GM12801 (cell line): ENCODE results near the gene IDS.

Experiments used
- TF ChIP-seq, protein P1 (sequence below): IDR thresholded peaks from one replicate; pipeline ENCODE4 v1.5.1; 2011; ENCODE audit warnings: control low read depth; ENCODE audit not compliant: insufficient read length; ENCODE audit errors: extremely low read depth

Gene IDS

GRCh38 chrX:149461746-149462145, 43.4 kb downstream of the IDS start:
- TF ChIP-seq, protein P1, sequence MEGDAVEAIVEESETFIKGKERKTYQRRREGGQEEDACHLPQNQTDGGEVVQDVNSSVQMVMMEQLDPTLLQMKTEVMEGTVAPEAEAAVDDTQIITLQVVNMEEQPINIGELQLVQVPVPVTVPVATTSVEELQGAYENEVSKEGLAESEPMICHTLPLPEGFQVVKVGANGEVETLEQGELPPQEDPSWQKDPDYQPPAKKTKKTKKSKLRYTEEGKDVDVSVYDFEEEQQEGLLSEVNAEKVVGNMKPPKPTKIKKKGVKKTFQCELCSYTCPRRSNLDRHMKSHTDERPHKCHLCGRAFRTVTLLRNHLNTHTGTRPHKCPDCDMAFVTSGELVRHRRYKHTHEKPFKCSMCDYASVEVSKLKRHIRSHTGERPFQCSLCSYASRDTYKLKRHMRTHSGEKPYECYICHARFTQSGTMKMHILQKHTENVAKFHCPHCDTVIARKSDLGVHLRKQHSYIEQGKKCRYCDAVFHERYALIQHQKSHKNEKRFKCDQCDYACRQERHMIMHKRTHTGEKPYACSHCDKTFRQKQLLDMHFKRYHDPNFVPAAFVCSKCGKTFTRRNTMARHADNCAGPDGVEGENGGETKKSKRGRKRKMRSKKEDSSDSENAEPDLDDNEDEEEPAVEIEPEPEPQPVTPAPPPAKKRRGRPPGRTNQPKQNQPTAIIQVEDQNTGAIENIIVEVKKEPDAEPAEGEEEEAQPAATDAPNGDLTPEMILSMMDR: no peak

GRCh38 chrX:149458586-149458985, 46.5 kb downstream of the IDS start:
- TF ChIP-seq, protein P1: no peak

DNA sequence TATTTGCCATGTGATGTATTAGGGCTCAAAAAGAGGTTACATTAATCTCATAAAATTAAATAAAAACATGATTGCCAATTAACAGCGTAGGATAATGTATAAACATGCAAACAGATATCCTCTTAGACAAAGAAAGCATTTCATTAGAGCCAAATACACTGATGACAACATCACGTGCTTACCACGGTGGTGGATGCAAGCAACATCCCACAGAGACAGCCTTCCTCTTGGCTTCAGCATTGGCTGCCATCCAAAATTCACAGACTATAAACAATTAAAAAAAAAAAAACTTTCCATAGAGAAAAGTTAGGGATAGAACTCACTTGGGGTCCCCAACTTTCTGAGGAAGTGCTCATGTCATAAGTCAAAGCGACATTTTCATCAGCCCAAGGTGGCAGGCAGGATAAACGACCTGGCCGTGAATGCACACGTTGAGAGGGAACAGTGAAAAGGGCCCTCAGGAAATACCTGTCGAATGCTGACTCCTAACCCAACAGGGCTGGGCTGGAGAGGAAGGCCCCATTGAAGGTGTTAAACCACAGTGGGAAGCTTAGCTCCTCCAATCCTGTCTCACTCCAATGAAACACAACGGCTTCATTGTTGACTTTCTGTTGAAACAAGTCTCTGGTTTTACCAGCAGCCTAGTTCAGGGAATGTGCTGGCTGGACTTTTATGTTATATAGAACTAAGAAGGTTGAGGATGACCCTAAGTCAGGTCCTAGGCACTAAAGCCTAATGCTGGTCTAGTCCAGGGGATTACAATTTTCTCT, 48.4 kb downstream of the IDS start:
- TF ChIP-seq, protein P1: no peak

DNA sequence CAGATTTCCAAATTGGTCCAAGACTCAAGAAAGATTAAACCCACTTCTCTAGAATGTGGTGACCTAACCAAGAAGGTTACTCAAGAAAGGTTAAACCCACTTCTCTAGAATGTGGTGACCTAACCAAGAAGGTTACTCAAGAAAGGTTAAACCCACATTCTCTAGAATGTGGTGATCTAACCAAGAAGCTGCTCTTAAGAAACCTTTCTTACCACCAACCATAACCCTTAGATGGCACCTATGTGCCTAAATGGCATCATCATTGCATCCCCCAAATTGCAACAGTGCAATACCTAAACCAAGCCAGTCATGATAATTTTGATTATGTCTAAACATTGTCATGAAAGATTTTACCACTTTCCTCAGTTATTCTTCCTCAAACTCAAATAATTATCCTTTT, 49.2 kb downstream of the IDS start:
- TF ChIP-seq, protein P1: no peak

DNA sequence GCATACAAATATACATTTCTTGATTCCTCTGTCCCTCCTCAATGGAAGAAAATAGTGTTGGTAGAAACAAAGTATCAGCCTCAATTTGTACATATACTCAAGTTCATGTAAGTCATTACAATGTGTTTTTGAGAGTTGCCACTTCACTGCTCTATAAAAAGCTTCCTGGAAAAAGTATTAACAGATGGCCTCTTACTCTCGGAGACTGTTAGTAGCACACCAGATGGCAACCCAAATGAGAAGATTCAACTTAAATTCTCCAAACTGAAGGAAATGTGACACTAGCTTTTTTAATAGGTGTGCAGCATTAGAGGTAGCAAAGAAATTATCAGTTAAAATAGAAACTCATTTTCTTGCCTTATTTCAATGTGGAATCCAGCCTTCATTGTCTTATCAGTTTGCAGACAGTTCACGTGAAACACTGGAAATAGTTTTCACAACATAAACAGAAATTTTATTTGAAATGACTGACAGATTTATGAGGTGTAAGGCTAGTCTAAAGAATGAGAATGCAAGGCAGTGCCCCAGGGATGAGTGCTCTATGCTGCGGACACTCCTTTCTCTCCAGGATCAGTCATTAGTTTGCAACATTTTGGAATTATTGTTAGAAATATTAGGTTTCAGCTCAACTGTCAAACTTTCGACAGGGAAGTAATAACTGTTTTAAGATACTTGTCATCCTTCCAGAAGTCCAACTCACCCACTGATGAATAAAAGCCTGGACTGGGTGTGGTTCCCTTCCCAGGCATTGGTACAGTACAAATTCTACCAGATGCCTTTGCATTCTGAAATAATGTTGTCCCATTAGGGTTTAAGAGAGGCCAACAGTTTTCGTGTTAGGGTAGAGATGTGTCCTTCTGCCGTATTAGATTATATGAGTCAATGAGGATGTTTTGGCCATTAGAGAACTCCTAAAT, 50.9 kb downstream of the IDS start:
- TF ChIP-seq, protein P1: no peak

DNA sequence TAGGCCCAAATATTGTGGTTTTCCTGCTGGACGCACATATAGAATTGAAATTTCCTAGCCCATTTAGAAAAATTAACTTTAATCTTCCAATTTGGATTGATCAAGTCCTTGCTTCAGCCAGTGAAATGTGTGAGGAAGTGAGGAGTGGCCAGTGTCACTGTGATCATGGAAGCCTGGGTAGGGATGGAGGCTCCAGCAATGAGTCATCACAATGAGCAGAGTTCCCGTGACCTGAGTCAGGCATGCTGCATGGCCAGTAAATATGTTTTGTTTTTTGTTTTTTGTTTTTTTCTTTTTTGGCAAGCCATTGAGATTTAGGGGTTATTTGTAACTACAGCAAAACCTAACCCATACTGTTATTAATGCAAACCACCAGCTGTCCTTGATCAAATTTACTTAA, 52.1 kb downstream of the IDS start:
- TF ChIP-seq, protein P1: no peak

GRCh38 chrX:149433451-149433850, 71.7 kb downstream of the IDS start:
- TF ChIP-seq, protein P1: no peak
